ENCODE data around the gene TMOD1. TPM values are rescaled to one million over a fixed set of nuclear protein-coding genes. Genes with fewer than 3 reads are reported as not detected.

Gene TMOD1
- total RNA-seq, 1 donor from 2014 or later = 1.3 TPM

DNA sequence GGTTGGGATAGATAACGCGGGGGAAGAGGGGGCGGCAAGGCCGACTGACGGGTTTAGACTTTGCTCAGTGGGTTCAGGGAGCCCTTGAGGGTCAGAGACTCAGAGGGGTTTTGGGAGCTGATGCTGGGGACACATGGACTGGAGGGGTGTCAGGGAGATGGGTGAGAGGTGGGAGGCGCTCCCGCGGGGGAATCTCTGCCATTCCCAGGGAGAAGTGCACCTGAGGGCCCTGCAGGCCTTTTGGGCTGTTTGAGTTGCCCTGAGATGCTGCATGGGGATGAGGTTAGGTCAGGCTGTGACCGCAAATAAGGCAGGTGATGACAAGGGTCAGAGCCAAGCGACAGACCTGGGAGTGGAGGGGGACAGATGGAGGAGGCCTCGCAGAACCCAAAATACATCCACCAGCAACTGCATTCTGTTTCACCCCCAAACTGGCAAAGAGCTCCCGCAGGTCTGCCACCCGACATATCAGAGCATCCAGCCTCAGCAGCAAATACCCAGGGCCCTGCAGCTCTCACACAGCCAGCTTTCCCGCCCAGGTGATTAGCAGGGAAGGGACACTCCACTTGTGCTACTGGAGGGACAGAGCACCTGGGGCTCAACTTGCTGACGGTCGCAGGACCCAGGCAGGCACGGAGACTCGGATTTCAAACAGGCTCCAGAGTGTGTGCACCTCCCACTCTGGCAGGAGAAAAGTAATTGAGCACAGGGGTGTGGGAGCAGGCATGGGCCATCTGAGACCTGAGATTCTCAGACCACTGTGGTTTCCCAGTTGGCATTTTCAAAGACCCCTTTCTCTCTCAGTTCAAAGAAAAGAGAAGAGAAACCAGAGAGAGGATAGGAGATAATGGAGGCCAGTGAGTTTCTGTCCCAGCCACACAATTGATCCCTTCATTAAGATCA lies 26.4 kb downstream of the TMOD1 start:
- Mint-ChIP-seq H3K9me3 (ENCODE audit: low read depth) (no peaks in the 10 kb centered on the region), H3K36me3 (ENCODE audit: low read depth) (no peaks in the 10 kb centered on the region), H3K4me1 (ENCODE audit: low read depth) (peaks cover 5% of the 10 kb centered on the region), H3K27ac (ENCODE audit: unreplicated experiment) (no peak overlapping the region), H3K27me3 (ENCODE audit: low read depth) (peaks cover 39% of the 10 kb centered on the region), H3K4me3 (ENCODE audit: unreplicated experiment) (no peak overlapping the region)
- DNase-seq (ENCODE audit: low spot score) = no peak
- TF ChIP-seq, protein P1, sequence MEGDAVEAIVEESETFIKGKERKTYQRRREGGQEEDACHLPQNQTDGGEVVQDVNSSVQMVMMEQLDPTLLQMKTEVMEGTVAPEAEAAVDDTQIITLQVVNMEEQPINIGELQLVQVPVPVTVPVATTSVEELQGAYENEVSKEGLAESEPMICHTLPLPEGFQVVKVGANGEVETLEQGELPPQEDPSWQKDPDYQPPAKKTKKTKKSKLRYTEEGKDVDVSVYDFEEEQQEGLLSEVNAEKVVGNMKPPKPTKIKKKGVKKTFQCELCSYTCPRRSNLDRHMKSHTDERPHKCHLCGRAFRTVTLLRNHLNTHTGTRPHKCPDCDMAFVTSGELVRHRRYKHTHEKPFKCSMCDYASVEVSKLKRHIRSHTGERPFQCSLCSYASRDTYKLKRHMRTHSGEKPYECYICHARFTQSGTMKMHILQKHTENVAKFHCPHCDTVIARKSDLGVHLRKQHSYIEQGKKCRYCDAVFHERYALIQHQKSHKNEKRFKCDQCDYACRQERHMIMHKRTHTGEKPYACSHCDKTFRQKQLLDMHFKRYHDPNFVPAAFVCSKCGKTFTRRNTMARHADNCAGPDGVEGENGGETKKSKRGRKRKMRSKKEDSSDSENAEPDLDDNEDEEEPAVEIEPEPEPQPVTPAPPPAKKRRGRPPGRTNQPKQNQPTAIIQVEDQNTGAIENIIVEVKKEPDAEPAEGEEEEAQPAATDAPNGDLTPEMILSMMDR (IDR thresholded peaks at IDR 0.05) = no peak

DNA sequence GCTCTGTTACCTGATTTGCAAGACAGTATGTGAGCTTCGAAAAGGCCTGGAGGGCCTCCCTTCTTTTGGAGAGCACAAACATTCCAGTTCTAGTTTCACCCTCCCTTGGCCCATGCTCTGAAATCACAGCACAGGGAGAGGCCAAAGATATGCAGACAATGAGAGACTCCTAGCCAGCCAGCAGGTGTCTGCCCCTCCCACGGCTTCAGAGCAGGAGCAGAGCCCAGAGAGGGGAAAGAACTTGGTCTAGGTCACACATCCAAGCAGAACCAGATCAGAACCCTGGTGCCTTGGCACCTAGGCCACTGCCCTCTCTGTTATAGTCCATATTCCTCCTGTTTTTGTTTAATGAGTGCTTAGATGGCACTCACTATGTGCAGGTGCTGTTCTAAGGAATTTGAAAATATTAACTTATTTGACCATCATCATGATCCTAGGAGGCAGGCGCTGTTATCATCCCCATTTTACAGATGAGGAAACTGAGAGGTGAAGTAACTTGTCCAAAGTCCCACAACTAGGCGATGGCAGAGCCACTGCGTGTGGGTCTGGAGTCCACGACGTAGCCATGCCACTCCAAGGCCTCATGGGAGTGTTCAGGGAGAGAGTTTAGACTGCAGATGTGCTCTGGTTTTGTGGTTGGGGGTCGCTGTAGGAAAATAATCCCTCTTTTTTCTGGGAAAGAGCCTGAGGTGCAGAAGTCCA lies 27.2 kb downstream of the TMOD1 start:
- no peak overlapping the region for H3K4me3 Mint-ChIP-seq (ENCODE audit: unreplicated experiment)
- no peak for DNase-seq (ENCODE audit: low spot score)
- peaks cover 5% of the 10 kb centered on the region for H3K4me1 Mint-ChIP-seq (ENCODE audit: low read depth)
- TF ChIP-seq, protein P1 (IDR thresholded peaks at IDR 0.05) = no peak
- H3K27me3 Mint-ChIP-seq (ENCODE audit: low read depth) = peaks cover 36% of the 10 kb centered on the region
- H3K27ac Mint-ChIP-seq (ENCODE audit: unreplicated experiment) = no peak overlapping the region
- H3K9me3 Mint-ChIP-seq (ENCODE audit: low read depth) = no peaks in the 10 kb centered on the region
- no peaks in the 10 kb centered on the region for H3K36me3 Mint-ChIP-seq (ENCODE audit: low read depth)

DNA sequence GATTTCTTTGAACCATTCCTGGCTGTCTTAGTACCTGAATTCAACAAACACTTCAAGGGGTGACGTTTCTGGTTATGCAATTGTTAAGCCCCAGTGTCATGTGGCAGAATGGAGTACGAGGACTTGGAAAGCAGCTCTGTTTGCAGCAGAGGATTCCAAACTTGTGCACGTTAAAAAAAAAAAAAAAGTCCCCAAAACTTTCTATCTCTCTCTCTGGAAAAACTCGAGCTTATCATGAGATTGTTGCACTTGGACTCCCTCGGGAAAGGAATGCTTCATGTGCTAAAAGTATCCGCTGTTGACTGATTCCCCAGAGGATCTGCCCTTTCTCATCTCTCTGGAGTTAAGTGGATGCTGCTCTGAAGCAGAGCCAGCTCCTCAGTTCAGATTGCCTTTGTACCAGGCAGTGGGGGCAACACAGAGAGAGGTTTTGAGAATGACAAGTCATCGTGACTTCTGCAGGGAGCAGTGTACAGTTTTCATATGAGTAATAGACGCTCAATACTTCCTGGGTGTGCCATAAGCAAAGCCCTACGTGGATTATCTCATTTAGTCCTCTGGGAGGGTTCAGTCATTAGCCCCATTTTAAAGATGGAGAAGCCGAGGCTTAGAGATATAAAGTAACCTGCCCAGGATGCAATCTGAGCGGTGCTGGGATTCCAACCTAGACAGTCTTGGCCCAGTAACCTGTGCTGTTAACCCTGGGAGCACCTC lies 28.1 kb downstream of the TMOD1 start:
- Mint-ChIP-seq H3K27ac (ENCODE audit: unreplicated experiment) (peak overlapping the region; percentile 43), H3K9me3 (ENCODE audit: low read depth) (peaks cover 3% of the 10 kb centered on the region), H3K4me1 (ENCODE audit: low read depth) (peaks cover 5% of the 10 kb centered on the region), H3K4me3 (ENCODE audit: unreplicated experiment) (no peak overlapping the region), H3K27me3 (ENCODE audit: low read depth) (peaks cover 32% of the 10 kb centered on the region), H3K36me3 (ENCODE audit: low read depth) (no peaks in the 10 kb centered on the region)
- DNase-seq (ENCODE audit: low spot score) = no peak
- TF ChIP-seq, protein P1 (IDR thresholded peaks at IDR 0.05) = no peak

DNA sequence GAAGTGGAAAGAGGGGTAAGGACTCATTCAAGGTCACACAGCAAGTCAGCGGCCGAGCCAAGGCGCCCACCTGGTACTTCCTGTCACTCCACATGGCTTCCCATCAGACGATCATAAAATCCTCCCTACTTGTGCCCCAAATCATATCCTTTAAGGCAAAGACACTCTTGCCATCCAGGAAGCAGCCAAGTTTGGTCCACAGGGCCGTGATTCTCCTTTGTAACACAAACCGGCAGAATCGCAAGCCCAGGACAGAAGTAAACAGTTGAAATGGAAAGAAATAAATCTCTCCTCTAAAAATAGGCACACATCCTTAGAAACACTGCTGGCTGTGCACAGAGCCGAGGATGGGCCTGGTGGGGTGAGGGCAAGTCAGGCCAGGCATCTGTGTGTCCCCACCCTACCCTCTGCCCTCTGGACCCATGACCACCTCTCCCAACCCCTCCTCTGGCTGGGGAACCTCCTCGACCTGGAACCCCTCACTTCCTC lies 30.5 kb downstream of the TMOD1 start:
- TF ChIP-seq, protein P1 (IDR thresholded peaks at IDR 0.05) = no peak
- Mint-ChIP-seq H3K36me3 (ENCODE audit: low read depth) (no peaks in the 10 kb centered on the region), H3K4me1 (ENCODE audit: low read depth) (peaks cover 12% of the 10 kb centered on the region), H3K4me3 (ENCODE audit: unreplicated experiment) (no peak overlapping the region), H3K9me3 (ENCODE audit: low read depth) (peaks cover 3% of the 10 kb centered on the region), H3K27ac (ENCODE audit: unreplicated experiment) (peak overlapping the region; percentile 37), H3K27me3 (ENCODE audit: low read depth) (peaks cover 43% of the 10 kb centered on the region)
- no peak for DNase-seq (ENCODE audit: low spot score)

- Mint-ChIP-seq H3K9me3 (ENCODE audit: low read depth) (peaks cover 3% of the 10 kb centered on the region), H3K36me3 (ENCODE audit: low read depth) (no peaks in the 10 kb centered on the region), H3K27ac (ENCODE audit: unreplicated experiment) (no peak overlapping the region), H3K27me3 (ENCODE audit: low read depth) (peaks cover 28% of the 10 kb centered on the region), H3K4me3 (ENCODE audit: unreplicated experiment) (no peak overlapping the region), H3K4me1 (ENCODE audit: low read depth) (peaks cover 26% of the 10 kb centered on the region)
- TF ChIP-seq, protein P1 (IDR thresholded peaks at IDR 0.05) = no peak
- DNase-seq (ENCODE audit: low spot score) = no peak
Measured at GRCh38 chr9:97534185-97534584, 32.7 kb downstream of the TMOD1 start.
